Subcutaneous abdominal adipose tissue (tissue), 5 donors: ENCODE measurements around the gene SRMS.

Experiments used
- H3K27ac ChIP-seq: one replicate; pipeline ENCODE4 v1.7.0; 2013; ENCODE audit warnings: low read depth, mild to moderate bottlenecking, inconsistent platforms, low read length, moderate library complexity
- H3K27me3 ChIP-seq, 5 donors: one replicate each; pipeline ENCODE4 v1.7.0; 2013; ENCODE audit warnings: low read length in 5 of 5, inconsistent platforms in 1 of 5; ENCODE audit not compliant: control insufficient read depth in 5 of 5, insufficient read depth in 4 of 5
- H3K36me3 ChIP-seq, 5 donors: one replicate each; pipeline ENCODE4 v1.7.0; 2013; ENCODE audit warnings: low read length in 5 of 5; ENCODE audit not compliant: control insufficient read depth in 5 of 5, insufficient read depth in 5 of 5
- H3K4me1 ChIP-seq, 5 donors: one replicate each; pipeline ENCODE4 v1.7.0; 2013; ENCODE audit warnings: low read length in 5 of 5, mild to moderate bottlenecking in 3 of 5, moderate library complexity in 1 of 5; ENCODE audit not compliant: control insufficient read depth in 5 of 5, insufficient read depth in 5 of 5
- H3K4me3 ChIP-seq, 5 donors: one replicate each; pipeline ENCODE4 v1.7.0; 2013; ENCODE audit warnings: low read length in 5 of 5, low read depth in 1 of 5
- H3K9ac ChIP-seq, 5 donors: one replicate each; pipeline ENCODE4 v1.7.0; 2013; ENCODE audit warnings: low read length in 5 of 5, mild to moderate bottlenecking in 4 of 5, moderate library complexity in 3 of 5
- H3K9me3 ChIP-seq, 5 donors: one replicate each; pipeline ENCODE4 v1.7.0; 2013; ENCODE audit warnings: low read length in 5 of 5; ENCODE audit not compliant: control insufficient read depth in 5 of 5
- donor health status: healthy.
- donor health status: healthy.
- donor health status: healthy.
- donor health status: healthy.
- donor health status: healthy.

SRMS gene

DNA sequence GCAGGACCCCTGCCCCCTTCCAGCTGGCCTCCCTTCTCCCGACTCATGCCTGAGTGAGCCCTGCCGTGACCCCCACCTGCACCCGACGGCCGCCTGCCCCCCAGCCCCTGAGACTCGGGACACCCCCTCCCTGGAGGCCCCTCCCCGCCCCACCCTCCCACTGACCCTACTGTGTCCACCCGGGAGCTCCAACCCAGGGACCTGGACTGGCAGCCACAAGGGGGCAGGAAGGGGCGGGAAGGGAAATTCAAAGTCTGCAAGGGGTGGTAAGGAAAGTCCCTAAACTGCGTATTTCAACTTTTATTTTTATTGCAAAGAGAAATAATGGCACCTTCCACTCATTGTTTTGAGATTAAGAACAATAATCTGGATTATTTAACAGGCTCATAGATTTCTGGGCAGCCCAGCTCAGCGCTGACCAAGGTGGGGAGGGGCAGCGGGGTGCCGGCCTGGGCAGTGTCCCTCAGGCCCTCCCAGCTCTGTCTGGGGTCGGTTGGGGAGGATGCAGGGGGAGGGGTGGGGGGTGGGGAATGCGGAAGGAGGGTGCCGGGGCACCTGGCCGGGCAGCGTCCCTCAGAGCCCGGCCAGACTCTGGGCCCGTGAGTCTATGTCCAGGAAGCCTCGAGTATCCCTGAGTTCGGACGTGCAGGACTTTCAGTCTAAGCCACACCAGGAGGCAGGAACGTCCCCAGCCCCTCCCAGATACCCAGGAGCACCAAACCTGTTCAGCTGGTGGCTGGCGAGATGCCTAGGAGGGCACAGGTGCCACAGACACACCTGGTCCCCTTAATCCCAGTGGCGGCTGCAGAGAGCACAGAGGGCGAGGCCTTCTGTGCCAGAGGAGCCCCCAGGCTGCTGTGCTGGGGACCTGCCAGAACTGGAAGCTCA, 9.1 kb downstream of the SRMS start:
- peak overlapping the region in 1 of 5 donors; percentile 37 for H3K9ac ChIP-seq
- no peak overlapping the region for H3K27ac ChIP-seq
- no peaks in the 10 kb centered on the region for H3K9me3 ChIP-seq
- H3K27me3 ChIP-seq: peaks cover 26 to 37% (median 28%) of the 10 kb centered on the region in 5 donors
- H3K4me1 ChIP-seq: peaks cover 0 to 24% (median 20%) of the 10 kb centered on the region in 5 donors
- H3K36me3 ChIP-seq: no peaks in the 10 kb centered on the region
- peak overlapping the region in 3 of 5 donors; percentile 34 to 49 (median 45) for H3K4me3 ChIP-seq

GRCh38 chr20:63537525-63538203, 9.9 kb downstream of the SRMS start:
- Histone ChIP-seq H3K4me1 (peaks cover 0 to 24% (median 20%) of the 10 kb centered on the region in 5 donors), H3K9me3 (no peaks in the 10 kb centered on the region), H3K27ac (no peak overlapping the region), H3K9ac (peak overlapping the region in 4 of 5 donors; percentile 5 to 53 (median 43)), H3K36me3 (no peaks in the 10 kb centered on the region), H3K4me3 (peak overlapping the region in 3 of 5 donors; percentile 45 to 49 (median 45)), H3K27me3 (peaks cover 26 to 40% (median 31%) of the 10 kb centered on the region in 5 donors)

DNA sequence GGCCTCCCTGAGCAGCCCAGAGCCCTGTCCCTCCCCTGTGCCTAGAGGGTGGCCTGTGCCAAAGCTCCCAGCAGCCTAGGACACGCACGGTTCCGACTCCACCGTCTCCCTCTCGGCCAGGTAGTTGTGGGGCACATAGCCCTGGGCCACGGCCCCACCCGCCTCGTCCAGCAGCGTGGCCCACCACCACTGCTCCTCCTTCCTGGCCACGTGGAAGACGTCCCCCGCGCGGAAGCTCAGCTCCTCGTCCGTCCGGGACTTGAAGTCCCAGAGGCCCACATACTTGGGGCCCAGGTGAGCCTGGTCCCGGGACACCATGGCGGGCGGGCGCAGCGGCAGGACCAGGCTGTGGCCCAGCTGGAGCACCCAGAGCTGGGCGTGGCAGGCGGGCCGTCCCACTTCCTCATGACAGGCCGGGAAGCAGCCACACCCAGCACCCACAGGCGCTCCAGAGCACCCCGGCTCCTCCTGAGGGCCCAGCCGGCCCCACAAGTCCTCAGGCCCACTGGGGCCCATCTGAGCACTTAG, 10.5 kb downstream of the SRMS start, which contains the start of gene PTK6:
PTK6 (minus strand) TSS at position 380 of the 528 bp plus-strand sequence; CDS start at position 318, 62 bp downstream.
- Histone ChIP-seq H3K27me3 (peaks cover 26 to 46% (median 37%) of the 10 kb centered on the region in 5 donors), H3K9me3 (no peaks in the 10 kb centered on the region), H3K9ac (peak within 1 kb of the TSS in 4 of 5 donors; percentile 5 to 53 (median 43)), H3K36me3 (no peaks in the 10 kb centered on the region), H3K4me3 (peak within 1 kb of the TSS in 3 of 5 donors; percentile 45 to 49 (median 45)), H3K27ac (no peak within 1 kb of the TSS), H3K4me1 (peaks cover 0 to 24% (median 20%) of the 10 kb centered on the region in 5 donors)

DNA sequence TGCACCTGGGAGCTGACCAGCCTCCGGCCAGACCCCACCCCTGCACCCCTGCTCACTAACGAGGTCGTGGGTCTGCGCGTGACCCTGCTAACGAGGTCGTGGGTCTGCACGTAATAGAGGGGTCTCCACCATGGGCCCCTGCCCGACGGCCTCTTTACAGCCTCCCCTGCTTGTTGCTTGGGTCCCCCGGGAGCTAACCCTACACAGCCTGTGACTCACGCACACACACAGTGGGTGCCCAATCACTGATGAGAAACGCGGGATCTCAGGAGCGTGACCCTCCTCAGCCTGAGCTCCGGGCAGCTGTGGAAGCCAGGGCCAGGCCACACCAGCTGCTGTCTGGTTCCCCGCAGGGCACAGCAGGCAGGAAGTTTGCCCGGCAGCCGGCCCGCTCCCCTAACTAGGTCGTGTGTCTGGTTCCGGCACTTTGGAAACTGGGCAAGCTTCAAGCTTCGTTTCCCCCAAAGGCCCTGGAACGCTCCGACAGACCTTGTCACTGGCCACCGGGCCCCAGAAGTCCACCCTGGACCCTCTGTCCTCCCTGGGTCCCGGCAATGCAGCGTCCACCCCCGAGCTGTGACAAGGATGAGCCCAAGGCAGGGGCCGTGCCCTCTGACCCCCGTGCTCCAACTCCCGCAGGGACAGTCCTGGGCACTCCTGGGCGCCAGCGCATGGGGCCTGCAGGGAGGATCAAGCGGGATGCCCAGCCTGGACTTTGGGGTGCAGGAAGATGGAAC, 11.1 kb downstream of the SRMS start:
- peak overlapping the region in 1 of 5 donors; percentile 31 for H3K9ac ChIP-seq
- H3K4me3 ChIP-seq: no peak overlapping the region
- no peaks in the 10 kb centered on the region for H3K36me3 ChIP-seq
- no peak overlapping the region for H3K27ac ChIP-seq
- peaks cover 26 to 51% (median 40%) of the 10 kb centered on the region in 5 donors for H3K27me3 ChIP-seq
- H3K4me1 ChIP-seq: peaks cover 0 to 24% (median 20%) of the 10 kb centered on the region in 5 donors
- H3K9me3 ChIP-seq: no peaks in the 10 kb centered on the region

DNA sequence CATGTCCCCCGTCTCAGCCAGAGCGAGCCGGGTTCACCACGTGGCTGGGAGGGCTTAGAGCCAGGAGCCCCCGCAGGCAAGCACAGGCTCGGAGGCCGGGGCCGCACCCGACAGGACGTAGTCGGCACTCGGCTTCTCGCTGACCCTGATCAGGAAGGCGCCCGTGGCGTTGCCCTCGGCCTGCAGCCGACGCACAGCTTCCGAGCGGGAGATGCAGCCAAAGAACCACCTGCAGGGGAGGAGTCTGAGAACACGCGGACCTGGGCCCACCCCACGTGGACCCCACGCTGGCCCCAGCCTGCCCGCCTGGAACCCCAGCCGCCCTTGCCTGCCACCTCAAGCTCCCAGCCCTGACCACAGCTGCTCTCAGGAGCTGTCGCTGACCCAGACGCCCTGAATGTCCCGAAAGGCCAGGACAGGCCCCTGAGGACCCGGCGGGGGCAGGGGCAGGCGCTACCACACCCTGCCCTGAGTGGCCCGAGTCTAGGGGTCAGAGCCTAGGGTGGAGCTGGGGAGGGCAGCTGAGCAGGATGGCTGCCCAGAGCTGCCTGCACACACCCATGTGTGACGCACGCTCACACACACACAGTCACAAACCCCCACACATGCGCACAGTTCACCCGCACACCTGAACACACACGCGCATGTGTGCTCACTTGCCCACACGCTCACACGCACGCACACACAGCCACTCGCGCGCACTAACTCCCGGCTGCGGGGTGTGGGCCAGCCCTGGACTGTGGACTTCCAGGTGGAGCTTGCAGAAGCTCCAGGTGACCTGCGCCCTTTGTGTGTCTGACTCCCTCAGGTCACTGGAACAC, 12.5 kb downstream of the SRMS start:
- H3K27me3 ChIP-seq: peaks cover 33 to 58% (median 46%) of the 10 kb centered on the region in 5 donors
- no peak overlapping the region for H3K4me3 ChIP-seq
- no peaks in the 10 kb centered on the region for H3K36me3 ChIP-seq
- H3K9ac ChIP-seq: no peak overlapping the region
- H3K4me1 ChIP-seq: peaks cover 0 to 24% (median 20%) of the 10 kb centered on the region in 5 donors
- no peak overlapping the region for H3K27ac ChIP-seq
- H3K9me3 ChIP-seq: no peaks in the 10 kb centered on the region

- Histone ChIP-seq H3K36me3 (no peaks in the 10 kb centered on the region), H3K9ac (no peak overlapping the region), H3K4me3 (no peak overlapping the region), H3K27ac (no peak overlapping the region), H3K9me3 (no peaks in the 10 kb centered on the region), H3K27me3 (peaks cover 37 to 56% (median 49%) of the 10 kb centered on the region in 5 donors), H3K4me1 (peaks cover 0 to 24% (median 20%) of the 10 kb centered on the region in 5 donors)
Observed at GRCh38 chr20:63534427-63534830, 13.1 kb downstream of the SRMS start.

- H3K27ac ChIP-seq: no peak overlapping the region
- no peaks in the 10 kb centered on the region for H3K9me3 ChIP-seq
- H3K9ac ChIP-seq: no peak overlapping the region
- no peak overlapping the region for H3K4me3 ChIP-seq
- peaks cover 38 to 57% (median 53%) of the 10 kb centered on the region in 5 donors for H3K27me3 ChIP-seq
- H3K36me3 ChIP-seq: no peaks in the 10 kb centered on the region
- peaks cover 0 to 24% (median 20%) of the 10 kb centered on the region in 5 donors for H3K4me1 ChIP-seq
Observed at GRCh38 chr20:63533871-63534393, 13.6 kb downstream of the SRMS start.

DNA sequence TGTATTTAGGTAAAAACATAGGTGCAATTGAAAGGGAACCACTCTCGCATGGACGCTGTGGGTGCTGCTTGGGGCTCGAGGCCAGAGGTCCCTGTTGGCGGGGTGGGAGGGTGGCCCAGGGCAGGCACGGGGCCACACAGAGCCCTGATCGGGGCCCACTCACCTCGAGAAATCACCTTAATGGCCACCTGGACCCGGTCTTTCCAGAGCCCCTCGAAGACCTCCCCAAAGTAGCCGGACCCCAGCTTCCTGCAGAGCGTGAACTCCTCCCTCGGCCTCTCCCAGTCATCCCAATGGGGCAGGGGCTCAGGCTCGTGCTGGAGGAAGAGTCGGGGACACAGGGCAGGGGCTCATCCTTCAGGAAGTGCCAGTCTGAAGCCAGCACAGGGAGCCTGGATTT, 14.2 kb downstream of the SRMS start:
- Histone ChIP-seq H3K4me1 (peaks cover 0 to 24% (median 20%) of the 10 kb centered on the region in 5 donors), H3K27ac (no peak overlapping the region), H3K9ac (no peak overlapping the region), H3K27me3 (peaks cover 39 to 57% (median 53%) of the 10 kb centered on the region in 5 donors), H3K9me3 (no peaks in the 10 kb centered on the region), H3K36me3 (no peaks in the 10 kb centered on the region), H3K4me3 (no peak overlapping the region)
